Liver (tissue), 3 donors: ENCODE results near the gene SLC25A39.

Source experiments
- ATF3 ChIP-seq: IDR thresholded peaks from 2 replicates; pipeline ENCODE4 v1.6.1; 2016; ENCODE audit warnings: antibody characterized with exemption
- EGR1 ChIP-seq, 2 donors: IDR thresholded peaks; 2 replicates each; pipeline ENCODE4 v1.6.1; 2016 to 2018; ENCODE audit warnings: antibody characterized with exemption in 2 of 2, low read depth in 2 of 2
- FOXA1 ChIP-seq: IDR thresholded peaks from 2 replicates; pipeline ENCODE4 v1.6.1; 2016; ENCODE audit warnings: antibody characterized with exemption
- GABPA ChIP-seq, 2 donors: IDR thresholded peaks in 1 of 2; conservative IDR thresholded peaks in 1 of 2; 2 replicates each; pipeline ENCODE4 v1.6.1; 2016; ENCODE audit warnings: antibody characterized with exemption in 2 of 2, mild to moderate bottlenecking in 1 of 2, moderate library complexity in 1 of 2
- JUND ChIP-seq, 2 donors: IDR thresholded peaks; 2 replicates each; pipeline ENCODE4 v1.6.1; 2016; ENCODE audit warnings: antibody characterized with exemption in 2 of 2
- MAX ChIP-seq: IDR thresholded peaks from 2 replicates; pipeline ENCODE4 v1.6.1; 2016; ENCODE audit warnings: antibody characterized with exemption
- RAD21 ChIP-seq, 2 donors: IDR thresholded peaks; 2 replicates each; pipeline ENCODE4 v1.6.1; 2016; ENCODE audit warnings: antibody characterized with exemption in 2 of 2, mild to moderate bottlenecking in 2 of 2
- REST ChIP-seq: IDR thresholded peaks from 2 replicates; pipeline ENCODE4 v1.6.1; 2016; ENCODE audit warnings: antibody characterized with exemption, mild to moderate bottlenecking
- SP1 ChIP-seq: IDR thresholded peaks from 2 replicates; pipeline ENCODE4 v1.6.1; 2018; ENCODE audit warnings: antibody characterized with exemption, mild to moderate bottlenecking
- TAF1 ChIP-seq: conservative IDR thresholded peaks from 2 replicates; pipeline ENCODE4 v1.6.1; 2016; ENCODE audit warnings: antibody characterized with exemption, mild to moderate bottlenecking
- YY1 ChIP-seq: IDR thresholded peaks from 2 replicates; pipeline ENCODE4 v1.6.1; 2016; ENCODE audit warnings: antibody characterized with exemption, mild to moderate bottlenecking
- ZBTB33 ChIP-seq: IDR thresholded peaks from 2 replicates; pipeline ENCODE4 v1.6.1; 2016; ENCODE audit warnings: antibody characterized with exemption
- TF ChIP-seq, protein P1 (sequence below): fragments of 150-350 bp; IDR thresholded peaks from 2 replicates; pipeline ENCODE4 v1.5.1; 2017; ENCODE audit warnings: improper control_type of control experiment, low read depth, low read length; ENCODE audit not compliant: missing input control
- donor health status: healthy.
- donor health status: healthy.

DNA sequence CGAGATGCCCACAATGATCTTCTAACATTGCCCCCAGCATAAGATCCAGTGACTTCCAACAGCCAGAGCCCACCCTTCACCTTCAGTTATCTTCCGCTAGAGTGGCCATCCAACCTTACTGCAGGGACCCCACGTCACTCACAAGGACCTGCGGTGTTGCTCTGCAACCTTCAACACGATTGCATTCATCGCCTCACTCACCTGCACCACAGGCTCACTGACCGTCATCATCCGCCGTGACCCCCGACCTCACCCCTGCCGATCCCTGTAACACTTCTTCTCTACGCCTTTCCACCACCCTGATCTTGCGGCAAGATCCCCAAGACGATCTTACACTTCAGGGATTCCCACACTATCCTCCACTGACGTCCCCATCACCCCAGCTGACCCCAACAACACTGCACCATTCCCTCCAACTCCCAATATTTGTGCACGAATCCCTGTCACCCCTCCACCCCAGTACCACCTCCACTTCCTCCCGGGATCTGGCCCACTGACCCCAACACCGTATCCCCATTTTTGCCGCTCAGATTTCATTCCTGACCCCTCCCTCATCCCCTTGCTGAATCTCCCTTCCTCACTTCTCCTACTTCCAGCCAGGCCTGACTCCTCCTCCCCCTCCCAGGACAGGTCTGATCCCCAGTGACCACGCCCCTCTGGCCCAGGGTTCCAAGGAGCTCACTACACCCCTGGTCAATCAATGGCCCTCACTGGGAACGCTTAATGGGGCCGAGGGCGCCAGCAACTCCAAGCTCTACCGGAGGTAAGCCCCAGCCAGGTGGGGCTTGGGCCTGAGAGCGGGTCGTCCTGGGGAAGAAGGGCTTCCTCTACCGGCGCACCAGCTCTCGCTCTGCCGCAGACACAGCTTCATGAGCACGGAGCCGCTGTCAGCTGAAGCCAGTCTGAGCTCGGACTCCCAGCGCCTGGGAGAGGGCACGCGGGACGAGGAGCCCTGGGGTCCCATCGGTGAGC, 8.6 kb downstream of the SLC25A39 start:
- TF ChIP-seq, protein P1, sequence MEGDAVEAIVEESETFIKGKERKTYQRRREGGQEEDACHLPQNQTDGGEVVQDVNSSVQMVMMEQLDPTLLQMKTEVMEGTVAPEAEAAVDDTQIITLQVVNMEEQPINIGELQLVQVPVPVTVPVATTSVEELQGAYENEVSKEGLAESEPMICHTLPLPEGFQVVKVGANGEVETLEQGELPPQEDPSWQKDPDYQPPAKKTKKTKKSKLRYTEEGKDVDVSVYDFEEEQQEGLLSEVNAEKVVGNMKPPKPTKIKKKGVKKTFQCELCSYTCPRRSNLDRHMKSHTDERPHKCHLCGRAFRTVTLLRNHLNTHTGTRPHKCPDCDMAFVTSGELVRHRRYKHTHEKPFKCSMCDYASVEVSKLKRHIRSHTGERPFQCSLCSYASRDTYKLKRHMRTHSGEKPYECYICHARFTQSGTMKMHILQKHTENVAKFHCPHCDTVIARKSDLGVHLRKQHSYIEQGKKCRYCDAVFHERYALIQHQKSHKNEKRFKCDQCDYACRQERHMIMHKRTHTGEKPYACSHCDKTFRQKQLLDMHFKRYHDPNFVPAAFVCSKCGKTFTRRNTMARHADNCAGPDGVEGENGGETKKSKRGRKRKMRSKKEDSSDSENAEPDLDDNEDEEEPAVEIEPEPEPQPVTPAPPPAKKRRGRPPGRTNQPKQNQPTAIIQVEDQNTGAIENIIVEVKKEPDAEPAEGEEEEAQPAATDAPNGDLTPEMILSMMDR = no peak
- no peak for TF ChIP-seq YY1
- no peak for TF ChIP-seq TAF1
- no peak for TF ChIP-seq REST
- TF ChIP-seq ATF3 = no peak
- no peak for TF ChIP-seq ZBTB33
- TF ChIP-seq JUND (IDR thresholded peaks at IDR 0.05) = no peak
- TF ChIP-seq EGR1 (IDR thresholded peaks at IDR 0.05; ENCODE audit: low read depth in 2 of 2) = no peak
- no peak for TF ChIP-seq FOXA1
- TF ChIP-seq RAD21 (IDR thresholded peaks at IDR 0.05) = no peak
- TF ChIP-seq GABPA (IDR thresholded peaks at IDR 0.05 in 1 of 2, conservative IDR thresholded peaks at IDR 0.05 in 1 of 2) = no peak
- no peak for TF ChIP-seq MAX
- no peak for TF ChIP-seq SP1
